Gastroesophageal sphincter (tissue), 4 donors: Measurements from ENCODE around the gene C6orf62. TPM values are rescaled to one million over a fixed set of nuclear protein-coding genes. Genes with fewer than 3 reads are reported as not detected.
"Not testable (repeated sequence)": the region's sequence is repeated elsewhere in the genome, so short reads cannot be mapped to it uniquely, and the experiment has no call there.

Experiments used
- ATAC-seq: fragments of 150-250 bp; one replicate; pipeline ENCODE4 v1.9.1; 2016; ENCODE audit warnings: mild to moderate bottlenecking, moderate library complexity
- H3K27ac ChIP-seq, 4 donors: fragments of 200-600 bp; sonication (generic) in 3 of 4; 1 replicate in 3 of 4; 2 replicates in 1 of 4; pipeline ENCODE4 v1.5.1; 2016 to 2019
- H3K27me3 ChIP-seq: fragments of 200-600 bp; sonication (generic); one replicate; pipeline ENCODE4 v1.5.1; 2019
- H3K36me3 ChIP-seq, 2 donors: fragments of 200-600 bp; sonication (generic); one replicate each; pipeline ENCODE4 v1.5.1; 2019; ENCODE audit warnings: control low read depth in 1 of 2
- H3K4me1 ChIP-seq, 3 donors: fragments of 200-600 bp; sonication (generic); 1 replicate in 2 of 3; 2 replicates in 1 of 3; pipeline ENCODE4 v1.5.1; 2016 to 2019; ENCODE audit warnings: control low read depth in 2 of 3
- H3K4me3 ChIP-seq, 2 donors: fragments of 200-600 bp; sonication (generic); one replicate each; pipeline ENCODE4 v1.5.1; 2019; ENCODE audit warnings: mild to moderate bottlenecking in 1 of 2, moderate library complexity in 1 of 2
- H3K9me3 ChIP-seq, 3 donors: fragments of 200-600 bp; sonication (generic); one replicate each; pipeline ENCODE4 v1.5.1; 2017 to 2019; ENCODE audit warnings: control low read depth in 2 of 3
- CTCF ChIP-seq, 4 experiments: fragments of 200-600 bp in 2 of 4; fragments of 450-650 bp in 2 of 4; sonication (generic) in 1 of 4; IDR thresholded peaks; one replicate each; pipeline ENCODE4 v1.5.1; 2017 to 2019; ENCODE audit warnings: antibody characterized with exemption in 4 of 4, mild to moderate bottlenecking in 2 of 4, moderate library complexity in 2 of 4
- EP300 ChIP-seq: sonication (generic); formaldehyde crosslinking; IDR thresholded peaks from one replicate; pipeline ENCODE4 v1.6.1; 2017; ENCODE audit warnings: antibody characterized with exemption, mild to moderate bottlenecking
- POLR2A ChIP-seq, 2 donors: fragments of 450-650 bp; IDR thresholded peaks; one replicate each; pipeline ENCODE4 v1.6.1; 2017; ENCODE audit warnings: antibody characterized with exemption in 2 of 2, mild to moderate bottlenecking in 2 of 2, moderate library complexity in 1 of 2
- POLR2AphosphoS5 ChIP-seq: sonication (generic); formaldehyde crosslinking; IDR thresholded peaks from one replicate; pipeline ENCODE4 v1.6.1; 2017; ENCODE audit warnings: antibody characterized with exemption
- WGBS, 2 donors: methylation state at CpG; one replicate each; pipeline ENCODE4 v1.1.5; 2018; ENCODE audit warnings: low coverage in 1 of 2; 5-methylcytosine and 5-hydroxymethylcytosine counted together
- total RNA-seq, 4 donors: library from RNA; depleted of rRNA; stranded (reverse); fragments of >200 nt; gene quantifications; one replicate each; pipeline ENCODE4 v1.1.0, GENCODE V29; 2016

C6orf62 gene
- total RNA-seq, 4 donors from 2014 or later, result 32.8 to 65.8 (median 45.2) TPM

GRCh38 chr6:24757611-24758010, 38.7 kb upstream of the C6orf62 start:
- Histone ChIP-seq H3K4me1 (no peaks in the 10 kb centered on the region), H3K4me3 (no peak overlapping the region), H3K27ac (no peak overlapping the region), H3K36me3 (no peaks in the 10 kb centered on the region), H3K27me3 (no peaks in the 10 kb centered on the region), H3K9me3 (no peaks in the 10 kb centered on the region)
- ATAC-seq, result no peak
- WGBS, 2 donors, result 94 to 98% methylated on average over 6 of the region's 6 CpGs
- TF ChIP-seq EP300, result no peak
- no peak for TF ChIP-seq CTCF (IDR thresholded peaks at IDR 0.05)
- no peak for TF ChIP-seq POLR2AphosphoS5
- TF ChIP-seq POLR2A (IDR thresholded peaks at IDR 0.05), result no peak

- ATAC-seq, result no peak
- no peak for TF ChIP-seq EP300
- TF ChIP-seq POLR2AphosphoS5, result no peak
- TF ChIP-seq CTCF (IDR thresholded peaks at IDR 0.05), result no peak
- TF ChIP-seq POLR2A (IDR thresholded peaks at IDR 0.05), result no peak
- Histone ChIP-seq H3K4me1 (no peaks in the 10 kb centered on the region), H3K36me3 (no peaks in the 10 kb centered on the region), H3K27ac (no peak overlapping the region), H3K9me3 (no peaks in the 10 kb centered on the region), H3K4me3 (no peak overlapping the region), H3K27me3 (peaks cover 3% of the 10 kb centered on the region)
Measured at GRCh38 chr6:24755279-24755678, 36.3 kb upstream of the C6orf62 start.

- not testable (repeated sequence) for H3K4me1 ChIP-seq, H3K27ac ChIP-seq, ATAC-seq
Measured at GRCh38 chr6:24754378-24754777, 35.4 kb upstream of the C6orf62 start.

GRCh38 chr6:24753545-24753944, 34.6 kb upstream of the C6orf62 start:
- Histone ChIP-seq H3K27me3 (peaks cover 3% of the 10 kb centered on the region), H3K4me3 (no peak overlapping the region), H3K4me1 (no peaks in the 10 kb centered on the region), H3K9me3 (no peaks in the 10 kb centered on the region), H3K27ac (no peak overlapping the region), H3K36me3 (no peaks in the 10 kb centered on the region)
- no peak for TF ChIP-seq EP300
- no peak for TF ChIP-seq POLR2AphosphoS5
- TF ChIP-seq CTCF (IDR thresholded peaks at IDR 0.05), result no peak
- TF ChIP-seq POLR2A (IDR thresholded peaks at IDR 0.05), result no peak
- ATAC-seq, result no peak
- 77 to 92% methylated on average over 2 of the region's 2 CpGs for WGBS, 2 donors

More at GRCh38 chr6:24754378-24754777, 35.4 kb upstream of the C6orf62 start:
- not testable (repeated sequence) for H3K36me3 ChIP-seq, H3K4me3 ChIP-seq, H3K27me3 ChIP-seq, H3K9me3 ChIP-seq
- 87% methylated on average over 4 of the region's 4 CpGs; no CpG with 5 or more reads in 1 of the 2 donors for WGBS, 2 donors

- Histone ChIP-seq H3K4me1 (no peaks in the 10 kb centered on the region), H3K27me3 (peaks cover 3% of the 10 kb centered on the region), H3K9me3 (no peaks in the 10 kb centered on the region), H3K27ac (no peak overlapping the region), H3K4me3 (no peak overlapping the region), H3K36me3 (no peaks in the 10 kb centered on the region)
- ATAC-seq, result no peak
- WGBS, 2 donors, result 100% methylated on average over 1 of the region's 1 CpG
- TF ChIP-seq POLR2AphosphoS5 (no peak), POLR2A (IDR thresholded peaks at IDR 0.05) (no peak), CTCF (IDR thresholded peaks at IDR 0.05) (no peak), EP300 (no peak)
Measured at GRCh38 chr6:24752917-24753492, 34.1 kb upstream of the C6orf62 start.
